Thyroid gland (tissue), 4 donors: ENCODE measurements around the gene GUCY1A2.

Source experiments
- POLR2A ChIP-seq, 2 donors: fragments of 450-650 bp; IDR thresholded peaks; one replicate each; pipeline ENCODE4 v1.6.1; 2017; ENCODE audit warnings: antibody characterized with exemption in 2 of 2, mild to moderate bottlenecking in 2 of 2, moderate library complexity in 1 of 2
- TF ChIP-seq, protein P1 (sequence below), 6 experiments: fragments of 200-600 bp in 3 of 6; fragments of 450-650 bp in 3 of 6; sonication (generic) in 3 of 6; IDR thresholded peaks; one replicate each; pipeline ENCODE4 v1.5.1; 2016 to 2019; ENCODE audit warnings: antibody characterized with exemption in 6 of 6, mild to moderate bottlenecking in 2 of 6, inconsistent platforms in 1 of 6, moderate library complexity in 1 of 6

GRCh38 chr11:106950067-106950491, 68.2 kb downstream of the GUCY1A2 start:
- no peak for TF ChIP-seq POLR2A (IDR thresholded peaks at IDR 0.05)
- TF ChIP-seq, protein P1, sequence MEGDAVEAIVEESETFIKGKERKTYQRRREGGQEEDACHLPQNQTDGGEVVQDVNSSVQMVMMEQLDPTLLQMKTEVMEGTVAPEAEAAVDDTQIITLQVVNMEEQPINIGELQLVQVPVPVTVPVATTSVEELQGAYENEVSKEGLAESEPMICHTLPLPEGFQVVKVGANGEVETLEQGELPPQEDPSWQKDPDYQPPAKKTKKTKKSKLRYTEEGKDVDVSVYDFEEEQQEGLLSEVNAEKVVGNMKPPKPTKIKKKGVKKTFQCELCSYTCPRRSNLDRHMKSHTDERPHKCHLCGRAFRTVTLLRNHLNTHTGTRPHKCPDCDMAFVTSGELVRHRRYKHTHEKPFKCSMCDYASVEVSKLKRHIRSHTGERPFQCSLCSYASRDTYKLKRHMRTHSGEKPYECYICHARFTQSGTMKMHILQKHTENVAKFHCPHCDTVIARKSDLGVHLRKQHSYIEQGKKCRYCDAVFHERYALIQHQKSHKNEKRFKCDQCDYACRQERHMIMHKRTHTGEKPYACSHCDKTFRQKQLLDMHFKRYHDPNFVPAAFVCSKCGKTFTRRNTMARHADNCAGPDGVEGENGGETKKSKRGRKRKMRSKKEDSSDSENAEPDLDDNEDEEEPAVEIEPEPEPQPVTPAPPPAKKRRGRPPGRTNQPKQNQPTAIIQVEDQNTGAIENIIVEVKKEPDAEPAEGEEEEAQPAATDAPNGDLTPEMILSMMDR (IDR thresholded peaks at IDR 0.05) = no peak
